Body of pancreas (tissue), 4 donors: Measurements from ENCODE around the gene COX6A2.

Experiments
- CTCF ChIP-seq, 7 experiments: fragments of 450-650 bp in 4 of 7; fragments of 200-600 bp in 3 of 7; sonication (generic) in 3 of 7; IDR thresholded peaks; one replicate each; pipeline ENCODE4 v1.5.1; 2016 to 2019; ENCODE audit warnings: antibody characterized with exemption in 7 of 7
- POLR2A ChIP-seq, 3 donors: fragments of 450-650 bp; IDR thresholded peaks; one replicate each; pipeline ENCODE4 v1.6.1; 2016; ENCODE audit warnings: antibody characterized with exemption in 3 of 3, mild to moderate bottlenecking in 2 of 3

GRCh38 chr16:31420037-31420436 lies 8.1 kb downstream of the COX6A2 start:
- no peak for TF ChIP-seq POLR2A (IDR thresholded peaks at IDR 0.05)
- no peak for TF ChIP-seq CTCF (IDR thresholded peaks at IDR 0.05)
